Heart right ventricle (tissue), 16 donors: ENCODE measurements around the gene DUSP12. TPM values are rescaled to one million over a fixed set of nuclear protein-coding genes. Genes with fewer than 3 reads are reported as not detected.

ENCODE experiments used
- ATAC-seq, 8 donors: fragments of 200-7000 bp; cut with Tn5 transposase; one replicate each; pipeline ENCODE4 v1.9.1; 2020; ENCODE audit warnings: mild to moderate bottlenecking in 8 of 8, moderate library complexity in 8 of 8, moderate number of reproducible peaks in 1 of 8
- DNase-seq, 2 donors: peaks; one replicate each; pipeline ENCODE4 v3.0.0-alpha.2; 2020
- H3K27ac ChIP-seq, 10 donors: fragments of 200-600 bp; sonication (generic) in 2 of 10; one replicate each; pipeline versions ENCODE4 v1.5.0 to v1.8.0; 2020 to 2022; ENCODE audit warnings: mild to moderate bottlenecking in 3 of 10
- H3K27me3 ChIP-seq, 7 donors: fragments of 200-600 bp; one replicate each; pipeline ENCODE4 v1.8.0; 2021 to 2022; ENCODE audit warnings: mild to moderate bottlenecking in 2 of 7
- H3K36me3 ChIP-seq, 9 donors: fragments of 200-600 bp; sonication (generic) in 1 of 9; one replicate each; pipeline versions ENCODE4 v1.5.0 to v1.8.0; 2020 to 2022; ENCODE audit warnings: mild to moderate bottlenecking in 2 of 9
- H3K4me1 ChIP-seq, 9 donors: fragments of 200-600 bp; sonication (generic) in 1 of 9; one replicate each; pipeline versions ENCODE4 v1.5.0 to v1.8.0; 2020 to 2022; ENCODE audit warnings: mild to moderate bottlenecking in 4 of 9
- H3K4me3 ChIP-seq, 10 donors: fragments of 200-600 bp; sonication (generic) in 2 of 10; one replicate each; pipeline versions ENCODE4 v1.5.0 to v1.8.0; 2020 to 2022; ENCODE audit warnings: mild to moderate bottlenecking in 7 of 10, moderate library complexity in 2 of 10
- H3K9me3 ChIP-seq, 11 donors: fragments of 200-600 bp in 10 of 11; sonication (generic) in 2 of 11; one replicate each; pipeline versions ENCODE4 v1.5.0 to v1.8.0; 2013 to 2022; ENCODE audit warnings: mild to moderate bottlenecking in 2 of 11, control low read depth in 1 of 11, moderate library complexity in 1 of 11
- CTCF ChIP-seq, 9 donors: fragments of 200-600 bp; sonication (generic) in 2 of 9; IDR thresholded peaks; one replicate each; pipeline versions ENCODE4 v1.5.0 to v1.8.0; 2021 to 2022; ENCODE audit warnings: antibody characterized with exemption in 9 of 9, mild to moderate bottlenecking in 5 of 9, moderate library complexity in 1 of 9
- WGBS, 2 donors: extraction: QIAGEN DNeasy Blood & Tissue Kit; methylation state at CpG; one replicate each; pipeline ENCODE4 v1.1.7; 2013; ENCODE audit warnings: inconsistent platforms in 1 of 2; 5-methylcytosine and 5-hydroxymethylcytosine counted together
- intact Hi-C, 10 donors: fragments of 100-400 bp; cut with DNase I; formaldehyde crosslinking; loops; one replicate each; pipeline versions ENCODE4 v1.11.1 to v1.14.2; 2022
- polyA plus RNA-seq, 2 donors: library from polyadenylated mRNA; stranded (reverse); fragments of 200-250 nt; gene quantifications; one replicate each; pipeline ENCODE4 v1.2.3, GENCODE V29; 2013
- total RNA-seq, 10 donors: library from RNA; stranded (reverse); fragmentation: NEBNext Ultra II Directional in 3 of 10; extraction: Animal tissue kit (Norgen Biotek cat#: 25700) in 3 of 10; gene quantifications; one replicate each; pipeline versions ENCODE4 v1.2.1 to v1.2.4, GENCODE V29; 2021 to 2023
- donor health status: Arrhythmogenic right ventricular cardiomyopathy.
- donor health status: ischemic (EF 13 %, LVEDD 7.1; RV severe dilation, severe dysfunction).
- donor health status: healthy with polysubstance abuse.
- donor health status: DM: no; HTN: yes; CAD: no.
- donor health status: DM: no; HTN: no; CAD: no.
- donor health status: ischemic (EF 25% LVEDD 6.9; RV normal size, moderate dysfunction).
- donor health status: ischemic (EF 25% LVEDD 5.7; RV mildly dilated, moderate dysfunction).
- donor health status: healthy.
- donor health status: DM: yes; HTN: yes; CAD: no.
- donor health status: Ischemic cardiomyopathy.
- donor health status: ischemic (EF 35%, LVEDD 5.7; RV mildly dilated, moderate dysfunction).
- donor health status: nonischemic (EF 11% LVEDD 7.7; RV severe dilation, severe dysfunction).
- donor health status: DM: yes; HTN: yes; CAD: no.
- donor health status: PGD.
- donor health status: ischemic (EF 29% LVEDD 5.4; RV normal size, mild dysfunction).
- donor health status: nonischemic (EF 23%, LVEDD 6.1; RV moderate dilation, normal function).

DUSP12 gene
- total and polyA plus RNA-seq, 12 donors, result 3.5 to 15.3 (median 7.5) TPM

GRCh38 chr1:161787355-161787754, 37.8 kb downstream of the DUSP12 start:
- peak in 2 of 9 donors; percentile 9 to 16 for TF ChIP-seq CTCF (IDR thresholded peaks at IDR 0.05)
- Histone ChIP-seq H3K36me3 (peaks cover 0 to 98% (median 21%) of the 10 kb centered on the region in 9 donors), H3K4me3 (no peak overlapping the region), H3K27ac (no peak overlapping the region), H3K4me1 (no peaks in the 10 kb centered on the region), H3K9me3 (no peaks in the 10 kb centered on the region), H3K27me3 (no peaks in the 10 kb centered on the region)
- ATAC-seq, result no peak
- intact Hi-C loops, result no loop called here
- 78 to 80% methylated on average over 4 of the region's 4 CpGs for WGBS, 2 donors
- DNase-seq, result no peak

GRCh38 chr1:161790587-161791317, 41.2 kb downstream of the DUSP12 start:
- Histone ChIP-seq H3K4me3 (no peak overlapping the region), H3K4me1 (no peaks in the 10 kb centered on the region), H3K27me3 (no peaks in the 10 kb centered on the region), H3K9me3 (no peaks in the 10 kb centered on the region), H3K36me3 (peaks cover 0 to 98% (median 12%) of the 10 kb centered on the region in 9 donors), H3K27ac (no peak overlapping the region)
- no peak for TF ChIP-seq CTCF (IDR thresholded peaks at IDR 0.05)
- DNase-seq (no peak), ATAC-seq (no peak)
- intact Hi-C loops, result loop anchor here in 4 of 10 donors (5.0 kb wide), 3 partner anchors 232 to 602 kb away; partner anchors contain the start of gene OLFML2B (in 1 of the 4)
- WGBS, 2 donors, result 92 to 98% methylated on average over 4 of the region's 4 CpGs

DNA sequence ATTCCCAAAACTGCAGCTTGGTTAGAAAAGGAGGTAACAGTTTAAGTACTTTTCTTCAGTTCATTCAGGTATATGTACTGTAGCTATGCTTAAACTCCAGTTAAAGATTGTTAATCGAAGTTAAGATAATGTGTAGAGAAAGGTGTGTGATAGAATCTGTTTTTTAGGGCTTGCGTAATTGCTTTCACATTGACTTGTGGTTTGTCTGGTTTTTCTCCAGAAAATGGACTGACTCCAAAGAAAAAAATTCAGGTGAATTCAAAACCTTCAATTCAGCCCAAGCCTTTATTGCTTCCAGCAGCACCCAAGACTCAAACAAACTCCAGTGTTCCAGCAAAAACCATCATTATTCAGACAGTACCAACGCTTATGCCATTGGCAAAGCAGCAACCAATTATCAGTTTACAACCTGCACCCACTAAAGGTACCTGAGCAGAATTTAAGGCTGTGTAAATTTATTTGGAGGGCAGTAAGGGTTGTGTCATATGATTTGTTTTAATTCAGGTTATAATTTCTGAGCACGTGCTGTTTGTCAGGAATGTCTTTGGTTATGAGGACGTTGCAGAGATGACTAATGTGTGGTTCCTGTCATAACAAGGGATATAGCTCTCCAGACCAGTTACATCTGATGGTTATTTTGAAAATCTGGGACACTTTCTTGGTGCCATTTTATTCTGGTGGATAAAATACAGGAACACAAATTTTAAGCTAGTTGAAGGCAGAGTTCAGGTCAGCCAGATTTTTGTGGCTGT, 42.5 kb downstream of the DUSP12 start:
- intact Hi-C loops, result loop anchor here in 8 of 10 donors (2.0 to 5.0 kb wide), 4 partner anchors 230 to 600 kb away; partner anchors contain the start of gene OLFML2B (in 1 of the 8)
- Histone ChIP-seq H3K4me3 (no peak overlapping the region), H3K36me3 (peaks cover 0 to 98% (median 14%) of the 10 kb centered on the region in 9 donors), H3K27me3 (no peaks in the 10 kb centered on the region), H3K4me1 (no peaks in the 10 kb centered on the region), H3K9me3 (no peaks in the 10 kb centered on the region), H3K27ac (no peak overlapping the region)
- ATAC-seq, result no peak
- DNase-seq, result no peak
- 90 to 92% methylated on average over 5 of the region's 5 CpGs for WGBS, 2 donors
- TF ChIP-seq CTCF (IDR thresholded peaks at IDR 0.05), result no peak

GRCh38 chr1:161792740-161793139, 43.2 kb downstream of the DUSP12 start:
- Histone ChIP-seq H3K27ac (no peak overlapping the region), H3K4me1 (no peaks in the 10 kb centered on the region), H3K27me3 (no peaks in the 10 kb centered on the region), H3K4me3 (no peak overlapping the region), H3K9me3 (no peaks in the 10 kb centered on the region), H3K36me3 (peaks cover 0 to 98% (median 21%) of the 10 kb centered on the region in 9 donors)
- TF ChIP-seq CTCF (IDR thresholded peaks at IDR 0.05), result peak; percentile 16 to 75 (median 62)
- intact Hi-C loops, result loop anchor here in 9 of 10 donors (1.0 to 5.0 kb wide), 6 partner anchors 230 to 600 kb away; partner anchors contain the start of gene OLFML2B (in 1 of the 9)
- peak in 7 of 8 donors; percentile 21 to 66 (median 45) for ATAC-seq
- peak in 1 of 2 donors; percentile 11 for DNase-seq
- WGBS, 2 donors, result 39 to 41% methylated on average over 3 of the region's 3 CpGs
